Panc1 (cell line): Measurements from ENCODE around the gene PXDN. TPM values are rescaled to one million over a fixed set of nuclear protein-coding genes. Genes with fewer than 3 reads are reported as not detected.
"Not testable (repeated sequence)": the region's sequence is repeated elsewhere in the genome, so short reads cannot be mapped to it uniquely, and the experiment has no call there.

Experiments
- ATAC-seq: fragments of 200-7000 bp; cut with Tn5 transposase; 2 replicates; pipeline ENCODE4 v1.9.1; 2020; ENCODE audit warnings: mild to moderate bottlenecking, moderate library complexity
- BruUV-seq: library from RNA; stranded (reverse); fragments of 400-500 nt; replicated peaks from 2 replicates; lab custom pipeline; 2021; lab: Mats Ljungman, UMichigan
- CTCF ChIA-PET: fragments of 300-600 bp; sonication (Branson Sonifier 250); formaldehyde crosslinking; loops from one replicate; lab custom pipeline; 2022; ENCODE audit warnings: antibody characterized with exemption; lab: Charles Lee
- POLR2A ChIA-PET: fragments of 300-600 bp; sonication (Branson Sonifier 250); formaldehyde crosslinking; loops from one replicate; lab custom pipeline; 2022; ENCODE audit warnings: antibody characterized with exemption; lab: Charles Lee
- DNase-seq: peaks from one replicate; pipeline ENCODE4 v3.0.0-alpha.2; 2010; ENCODE audit warnings: low read depth, low spot score
- H3K27ac ChIP-seq: 2 replicates; pipeline ENCODE4 v1.5.1; 2011; ENCODE audit warnings: mild to moderate bottlenecking, low read length, inconsistent platforms
- H3K27me3 ChIP-seq: fragments of 200-500 bp; sonication (Bioruptor generic); 2 replicates; pipeline ENCODE4 v1.6.0; 2014; ENCODE audit warnings: low read length, inconsistent platforms; ENCODE audit not compliant: control insufficient read depth, insufficient read depth
- H3K36me3 ChIP-seq: fragments of 200-500 bp; sonication (Bioruptor generic); 2 replicates; pipeline ENCODE4 v1.5.1; 2014; ENCODE audit warnings: inconsistent platforms, mild to moderate bottlenecking, low read length, moderate library complexity; ENCODE audit not compliant: control insufficient read depth, insufficient read depth
- H3K4me1 ChIP-seq: 2 replicates; pipeline ENCODE4 v1.5.1; 2011; ENCODE audit warnings: inconsistent platforms, mild to moderate bottlenecking, low read length, moderate library complexity; ENCODE audit not compliant: control insufficient read depth, insufficient read depth
- H3K4me3 ChIP-seq, 2 experiments: 2 replicates each; pipeline ENCODE4 v1.5.1; 2011 to 2012; ENCODE audit warnings: low read depth in 2 of 2, low read length in 2 of 2, mild to moderate bottlenecking in 2 of 2, inconsistent platforms in 1 of 2, moderate library complexity in 1 of 2
- H3K9me3 ChIP-seq: fragments of 200-500 bp; sonication (Bioruptor generic); 2 replicates; pipeline ENCODE4 v1.5.1; 2014; ENCODE audit warnings: low read depth, mild to moderate bottlenecking, inconsistent platforms, low read length, moderate library complexity; ENCODE audit not compliant: control insufficient read depth, insufficient read depth
- POLR2AphosphoS5 ChIP-seq: IDR thresholded peaks from 2 replicates; pipeline ENCODE4 v1.6.1; 2012; ENCODE audit warnings: mild to moderate bottlenecking, low read depth, low read length, moderate library complexity
- REST ChIP-seq, 2 experiments: IDR thresholded peaks; 2 replicates each; pipeline ENCODE4 v1.6.1; 2011 to 2012; ENCODE audit warnings: low read depth in 2 of 2, control low read depth in 1 of 2, low read length in 1 of 2, mild to moderate bottlenecking in 1 of 2, moderate library complexity in 1 of 2; ENCODE audit not compliant: insufficient read depth in 1 of 2
- SIN3A ChIP-seq: IDR thresholded peaks from 2 replicates; pipeline ENCODE4 v1.6.1; 2012; ENCODE audit warnings: low read depth, mild to moderate bottlenecking, low read length, moderate library complexity, borderline replicate concordance; ENCODE audit not compliant: insufficient read depth
- TCF7L2 ChIP-seq: IDR thresholded peaks from 2 replicates; pipeline ENCODE4 v1.6.1; 2011; ENCODE audit warnings: mild to moderate bottlenecking, low read depth, low read length, inconsistent platforms
- in situ Hi-C: cut with HindIII; loops from 2 replicates; pipeline ENCODE4 v1.10.0; 2016; ENCODE audit warnings: low sequenced_read_pairs, low pct_unique_long_range_greater_than_20kb
- intact Hi-C: fragments of 100-400 bp; cut with micrococcal nuclease; formaldehyde crosslinking; loops from one replicate; pipeline ENCODE4 v1.10.0; 2022; ENCODE audit not compliant: unreplicated experiment
- total RNA-seq: library from RNA; stranded (reverse); gene quantifications from one replicate; pipeline ENCODE4 v1.2.1, GENCODE V29; 2021; ENCODE audit not compliant: unreplicated experiment
- TF ChIP-seq, protein P1 (sequence below): fragments of 450-650 bp; IDR thresholded peaks from 2 replicates; pipeline ENCODE4 v1.5.1; 2017; ENCODE audit warnings: mild to moderate bottlenecking

The PXDN gene
- total RNA-seq, 1 experiment from 2014 or later, result 2.5 TPM

GRCh38 chr2:1707771-1708418 lies 36.4 kb downstream of the PXDN start:
- Histone ChIP-seq H3K4me1 (peaks cover 18% of the 10 kb centered on the region), H3K36me3 (no peaks in the 10 kb centered on the region), H3K27ac (peak overlapping the region; percentile 90), H3K9me3 (no peaks in the 10 kb centered on the region), H3K4me3 (peak overlapping the region in 1 of 2 experiments; percentile 7; a peak in 1 of 4 replicates), H3K27me3 (no peaks in the 10 kb centered on the region)
- ChIA-PET CTCF (no interaction called here), POLR2A (interaction anchor here (0.6 kb wide), 1 partner anchor 967 kb away, joined by 6 read pairs; no protein-coding TSS in a partner anchor)
- ATAC-seq, result peak; percentile 81
- TF ChIP-seq, protein P1, sequence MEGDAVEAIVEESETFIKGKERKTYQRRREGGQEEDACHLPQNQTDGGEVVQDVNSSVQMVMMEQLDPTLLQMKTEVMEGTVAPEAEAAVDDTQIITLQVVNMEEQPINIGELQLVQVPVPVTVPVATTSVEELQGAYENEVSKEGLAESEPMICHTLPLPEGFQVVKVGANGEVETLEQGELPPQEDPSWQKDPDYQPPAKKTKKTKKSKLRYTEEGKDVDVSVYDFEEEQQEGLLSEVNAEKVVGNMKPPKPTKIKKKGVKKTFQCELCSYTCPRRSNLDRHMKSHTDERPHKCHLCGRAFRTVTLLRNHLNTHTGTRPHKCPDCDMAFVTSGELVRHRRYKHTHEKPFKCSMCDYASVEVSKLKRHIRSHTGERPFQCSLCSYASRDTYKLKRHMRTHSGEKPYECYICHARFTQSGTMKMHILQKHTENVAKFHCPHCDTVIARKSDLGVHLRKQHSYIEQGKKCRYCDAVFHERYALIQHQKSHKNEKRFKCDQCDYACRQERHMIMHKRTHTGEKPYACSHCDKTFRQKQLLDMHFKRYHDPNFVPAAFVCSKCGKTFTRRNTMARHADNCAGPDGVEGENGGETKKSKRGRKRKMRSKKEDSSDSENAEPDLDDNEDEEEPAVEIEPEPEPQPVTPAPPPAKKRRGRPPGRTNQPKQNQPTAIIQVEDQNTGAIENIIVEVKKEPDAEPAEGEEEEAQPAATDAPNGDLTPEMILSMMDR, result no peak
- TF ChIP-seq SIN3A (no peak), TCF7L2 (peak; percentile 28; the same call in 1 of the 2 replicates), REST (IDR thresholded peaks at IDR 0.05; ENCODE audit: insufficient read depth in 1 of 2, low read depth in 2 of 2, low read length in 1 of 2) (no peak), POLR2AphosphoS5 (peak; percentile 45; the same call in 1 of the 2 replicates)
- no TSS peak for BruUV-seq
- DNase-seq, result no peak
- in situ Hi-C loops, result no loop called here
- intact Hi-C loops, result no loop called here

DNA sequence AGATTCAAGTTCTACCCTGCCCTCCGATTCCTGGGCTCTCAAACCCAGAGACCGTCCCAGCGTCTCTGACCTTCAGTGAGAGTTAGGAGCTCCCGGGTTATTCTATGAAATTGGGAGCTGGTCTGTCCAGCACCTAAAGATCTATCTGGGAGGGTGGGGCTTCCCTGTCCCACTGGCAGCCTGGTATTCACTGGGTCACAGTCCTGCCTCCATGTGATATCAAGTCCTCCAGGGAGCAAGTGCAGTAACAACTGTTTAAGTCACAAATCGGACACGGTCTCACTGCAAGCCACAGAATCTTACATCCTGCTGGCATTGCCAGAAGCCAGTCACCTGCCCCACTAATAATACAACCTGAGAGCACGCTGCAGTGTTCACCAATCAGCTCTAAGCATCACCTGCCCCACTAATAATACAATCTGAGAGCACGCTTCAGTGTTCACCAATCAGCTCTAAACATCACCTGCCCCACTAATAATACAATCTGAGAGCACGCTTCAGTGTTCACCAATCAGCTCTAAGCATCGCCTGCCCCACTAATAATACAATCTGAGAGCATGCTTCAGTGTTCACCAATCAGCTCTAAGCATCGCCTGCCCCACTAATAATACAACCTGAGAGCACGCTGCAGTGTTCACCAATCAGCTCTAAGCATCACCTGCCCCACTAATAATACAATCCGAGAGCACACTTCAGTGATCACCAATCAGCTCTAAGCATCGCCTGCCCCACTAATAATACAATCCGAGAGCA lies 38.0 kb downstream of the PXDN start:
- BruUV-seq, H3K4me3 ChIP-seq, POLR2A ChIA-PET, H3K9me3 ChIP-seq, CTCF ChIA-PET, DNase-seq, intact Hi-C loops, H3K27me3 ChIP-seq, in situ Hi-C loops, H3K36me3 ChIP-seq, ATAC-seq: not testable (repeated sequence)
- Histone ChIP-seq H3K4me1 (peaks cover 18% of the 10 kb centered on the region), H3K27ac (peak overlapping the region; percentile 58; the same call in 1 of the 2 replicates)
